Measurements from ENCODE around the gene USH2A.
"Not testable (repeated sequence)": the region's sequence is repeated elsewhere in the genome, so short reads cannot be mapped to it uniquely, and the experiment has no call there.

The USH2A gene

GRCh38 chr1:216032961-216033614, 390.2 kb downstream of the USH2A start:
- no peak for DNase-seq

- DNase-seq, result no peak
Measured at GRCh38 chr1:216032284-216032683, 391.0 kb downstream of the USH2A start.

GRCh38 chr1:216028631-216029030, 394.6 kb downstream of the USH2A start:
- DNase-seq, result no peak

- DNase-seq, result no peak
Measured at GRCh38 chr1:216024546-216024945, 398.7 kb downstream of the USH2A start.

- DNase-seq, result no peak
Measured at GRCh38 chr1:216020743-216021345, 402.4 kb downstream of the USH2A start.

GRCh38 chr1:216015116-216015515, 408.1 kb downstream of the USH2A start:
- no peak for DNase-seq

GRCh38 chr1:216014086-216014485, 409.2 kb downstream of the USH2A start:
- DNase-seq, result no peak

GRCh38 chr1:216009456-216009855, 413.8 kb downstream of the USH2A start:
- not testable (repeated sequence) for DNase-seq

- DNase-seq, result no peak
Measured at GRCh38 chr1:216005916-216006315, 417.3 kb downstream of the USH2A start.

- peak; percentile 51 for DNase-seq
Measured at GRCh38 chr1:215992620-215993019, 430.6 kb downstream of the USH2A start.

- no peak for DNase-seq
Measured at GRCh38 chr1:215987092-215987875, 436.0 kb downstream of the USH2A start.

- no peak for DNase-seq
Measured at GRCh38 chr1:215986401-215986800, 436.8 kb downstream of the USH2A start.

- DNase-seq, result no peak
Measured at GRCh38 chr1:215983680-215984079, 439.6 kb downstream of the USH2A start.

GRCh38 chr1:215971793-215972441, 451.3 kb downstream of the USH2A start:
- no peak for DNase-seq

GRCh38 chr1:215970406-215970805, 452.8 kb downstream of the USH2A start:
- DNase-seq, result no peak

GRCh38 chr1:215963621-215964020, 459.6 kb downstream of the USH2A start:
- no peak for DNase-seq

GRCh38 chr1:215963040-215963439, 460.2 kb downstream of the USH2A start:
- DNase-seq, result no peak

GRCh38 chr1:215958841-215959240, 464.4 kb downstream of the USH2A start:
- no peak for DNase-seq

GRCh38 chr1:215957663-215958062, 465.6 kb downstream of the USH2A start:
- no peak for DNase-seq

- no peak for DNase-seq
Measured at GRCh38 chr1:215932558-215932957, 490.7 kb downstream of the USH2A start.

GRCh38 chr1:215926670-215927069, 496.6 kb downstream of the USH2A start:
- no peak for DNase-seq

GRCh38 chr1:215923129-215923824, 500.0 kb downstream of the USH2A start:
- no peak for DNase-seq

- no peak for DNase-seq
Measured at GRCh38 chr1:215911406-215911968, 511.8 kb downstream of the USH2A start.

Data from NCI-H1092 treated with DMSO at 0.1 percent for 48 hours (cell line).